NCI-H748 treated with DMSO at 0.1 percent for 48 hours (cell line): Measurements from ENCODE around the gene CHN1.

Experiments
- DNase-seq: peaks from one replicate; lab custom pipeline; 2025; lab: John Stamatoyannopoulos, UW

The CHN1 gene

GRCh38 chr2:174870787-174871186, 134.4 kb downstream of the CHN1 start:
- no peak for DNase-seq

- DNase-seq = no peak
These were observed 136.3 kb downstream of the CHN1 start for GRCh38 chr2:174868878-174869277.

- no peak for DNase-seq
These were observed 138.8 kb downstream of the CHN1 start for GRCh38 chr2:174866421-174866820.

GRCh38 chr2:174863183-174863582, 142.0 kb downstream of the CHN1 start:
- no peak for DNase-seq

GRCh38 chr2:174859563-174860169, 145.5 kb downstream of the CHN1 start:
- no peak for DNase-seq

- no peak for DNase-seq
These were observed 146.4 kb downstream of the CHN1 start for GRCh38 chr2:174858745-174859144.

GRCh38 chr2:174856447-174856846, 148.7 kb downstream of the CHN1 start:
- DNase-seq = no peak

GRCh38 chr2:174846941-174847938, 157.9 kb downstream of the CHN1 start:
- DNase-seq = no peak

GRCh38 chr2:174846218-174846617, 159.0 kb downstream of the CHN1 start:
- DNase-seq = no peak

- DNase-seq = no peak
These were observed 160.9 kb downstream of the CHN1 start for GRCh38 chr2:174844295-174844708.

GRCh38 chr2:174842496-174842895, 162.7 kb downstream of the CHN1 start:
- DNase-seq = no peak

- no peak for DNase-seq
These were observed 163.2 kb downstream of the CHN1 start for GRCh38 chr2:174841936-174842335.

GRCh38 chr2:174841350-174841749, 163.8 kb downstream of the CHN1 start:
- DNase-seq = no peak

GRCh38 chr2:174840436-174840835, 164.7 kb downstream of the CHN1 start:
- no peak for DNase-seq

- no peak for DNase-seq
These were observed 165.5 kb downstream of the CHN1 start for GRCh38 chr2:174839662-174840061.

GRCh38 chr2:174836995-174837390, 168.2 kb downstream of the CHN1 start:
- DNase-seq = no peak

GRCh38 chr2:174836377-174836994, 168.7 kb downstream of the CHN1 start:
- DNase-seq = no peak

GRCh38 chr2:174835797-174836255, 169.4 kb downstream of the CHN1 start:
- no peak for DNase-seq

GRCh38 chr2:174833737-174834136, 171.4 kb downstream of the CHN1 start:
- no peak for DNase-seq

GRCh38 chr2:174830561-174830960, 174.6 kb downstream of the CHN1 start:
- DNase-seq = no peak

- no peak for DNase-seq
These were observed 175.6 kb downstream of the CHN1 start for GRCh38 chr2:174829550-174829949.
